Measurements from ENCODE around the gene C3orf20. TPM values are rescaled to one million over a fixed set of nuclear protein-coding genes. Genes with fewer than 3 reads are reported as not detected.

The C3orf20 gene
- total and polyA plus RNA-seq, 2 of the 13 experiments (the other 11 are each of a cell fraction or from before 2014, with no cell fraction given) = 0.03 to 0.04 TPM

DNA sequence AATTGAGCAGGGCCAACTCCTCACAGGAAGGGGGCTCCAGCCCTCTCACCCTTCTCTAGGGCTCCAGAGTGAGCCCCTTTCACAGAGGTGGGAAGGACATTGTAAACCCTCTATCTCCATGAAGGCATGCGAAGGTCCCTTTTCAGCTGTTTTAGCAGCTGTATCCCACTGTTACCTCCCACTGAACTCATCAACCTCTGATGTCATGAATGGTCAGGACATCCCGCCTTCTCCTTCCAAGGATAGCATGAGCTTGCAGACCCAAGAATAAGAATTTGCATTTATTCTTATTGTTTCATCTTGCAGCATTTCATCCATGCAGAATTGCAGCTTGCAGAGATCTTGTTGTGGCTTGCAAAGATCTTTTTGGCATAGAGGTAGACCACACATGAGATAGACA lies 119.5 kb downstream of the C3orf20 start:
- Histone ChIP-seq H3K4me2 (ENCODE audit: low read depth, low read length) (no peak overlapping the region), H3K27ac (ENCODE audit: extremely low read length, insufficient read depth, low read length) (no peak overlapping the region), H3K9ac (ENCODE audit: insufficient read depth, low read depth, low read length) (no peak overlapping the region), H2AFZ (ENCODE audit: low read length) (no peak overlapping the region), H4K20me1 (ENCODE audit: insufficient read depth, low read length) (no peaks in the 10 kb centered on the region), H3K4me3 (replicated peaks in 1 of 3; ENCODE audit: insufficient read depth in 1 of 3, low read depth in 2 of 3, low read length in 3 of 3) (no peak overlapping the region), H3K36me3 (replicated peaks in 1 of 2; ENCODE audit: control insufficient read depth in 1 of 2, insufficient read depth in 2 of 2, low read length in 2 of 2) (no peaks in the 10 kb centered on the region), H3K9me3 (ENCODE audit: low read length) (no peaks in the 10 kb centered on the region), H3K27me3 (ENCODE audit: control insufficient read depth in 1 of 2, insufficient read depth in 2 of 2, low read length in 2 of 2) (peaks cover 0 to 10% of the 10 kb centered on the region in 2 experiments; a peak in 2 of 5 replicates), H3K4me1 (ENCODE audit: insufficient read depth, low read length) (peaks cover 13% of the 10 kb centered on the region), H3K79me2 (ENCODE audit: insufficient read depth, low read length) (no peaks in the 10 kb centered on the region)
- TF ChIP-seq, protein P1, sequence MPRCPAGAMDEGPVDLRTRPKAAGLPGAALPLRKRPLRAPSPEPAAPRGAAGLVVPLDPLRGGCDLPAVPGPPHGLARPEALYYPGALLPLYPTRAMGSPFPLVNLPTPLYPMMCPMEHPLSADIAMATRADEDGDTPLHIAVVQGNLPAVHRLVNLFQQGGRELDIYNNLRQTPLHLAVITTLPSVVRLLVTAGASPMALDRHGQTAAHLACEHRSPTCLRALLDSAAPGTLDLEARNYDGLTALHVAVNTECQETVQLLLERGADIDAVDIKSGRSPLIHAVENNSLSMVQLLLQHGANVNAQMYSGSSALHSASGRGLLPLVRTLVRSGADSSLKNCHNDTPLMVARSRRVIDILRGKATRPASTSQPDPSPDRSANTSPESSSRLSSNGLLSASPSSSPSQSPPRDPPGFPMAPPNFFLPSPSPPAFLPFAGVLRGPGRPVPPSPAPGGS (CRISPR knock-in tag; IDR thresholded peaks at IDR 0.05) = no peak
- TF ChIP-seq, protein P2, sequence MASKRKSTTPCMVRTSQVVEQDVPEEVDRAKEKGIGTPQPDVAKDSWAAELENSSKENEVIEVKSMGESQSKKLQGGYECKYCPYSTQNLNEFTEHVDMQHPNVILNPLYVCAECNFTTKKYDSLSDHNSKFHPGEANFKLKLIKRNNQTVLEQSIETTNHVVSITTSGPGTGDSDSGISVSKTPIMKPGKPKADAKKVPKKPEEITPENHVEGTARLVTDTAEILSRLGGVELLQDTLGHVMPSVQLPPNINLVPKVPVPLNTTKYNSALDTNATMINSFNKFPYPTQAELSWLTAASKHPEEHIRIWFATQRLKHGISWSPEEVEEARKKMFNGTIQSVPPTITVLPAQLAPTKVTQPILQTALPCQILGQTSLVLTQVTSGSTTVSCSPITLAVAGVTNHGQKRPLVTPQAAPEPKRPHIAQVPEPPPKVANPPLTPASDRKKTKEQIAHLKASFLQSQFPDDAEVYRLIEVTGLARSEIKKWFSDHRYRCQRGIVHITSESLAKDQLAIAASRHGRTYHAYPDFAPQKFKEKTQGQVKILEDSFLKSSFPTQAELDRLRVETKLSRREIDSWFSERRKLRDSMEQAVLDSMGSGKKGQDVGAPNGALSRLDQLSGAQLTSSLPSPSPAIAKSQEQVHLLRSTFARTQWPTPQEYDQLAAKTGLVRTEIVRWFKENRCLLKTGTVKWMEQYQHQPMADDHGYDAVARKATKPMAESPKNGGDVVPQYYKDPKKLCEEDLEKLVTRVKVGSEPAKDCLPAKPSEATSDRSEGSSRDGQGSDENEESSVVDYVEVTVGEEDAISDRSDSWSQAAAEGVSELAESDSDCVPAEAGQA (IDR thresholded peaks at IDR 0.05; ENCODE audit: low read depth) = no peak
- TF ChIP-seq, protein P2 (CRISPR knock-in tag; IDR thresholded peaks at IDR 0.05; ENCODE audit: borderline replicate concordance) = no peak
- TF ChIP-seq, protein P3, sequence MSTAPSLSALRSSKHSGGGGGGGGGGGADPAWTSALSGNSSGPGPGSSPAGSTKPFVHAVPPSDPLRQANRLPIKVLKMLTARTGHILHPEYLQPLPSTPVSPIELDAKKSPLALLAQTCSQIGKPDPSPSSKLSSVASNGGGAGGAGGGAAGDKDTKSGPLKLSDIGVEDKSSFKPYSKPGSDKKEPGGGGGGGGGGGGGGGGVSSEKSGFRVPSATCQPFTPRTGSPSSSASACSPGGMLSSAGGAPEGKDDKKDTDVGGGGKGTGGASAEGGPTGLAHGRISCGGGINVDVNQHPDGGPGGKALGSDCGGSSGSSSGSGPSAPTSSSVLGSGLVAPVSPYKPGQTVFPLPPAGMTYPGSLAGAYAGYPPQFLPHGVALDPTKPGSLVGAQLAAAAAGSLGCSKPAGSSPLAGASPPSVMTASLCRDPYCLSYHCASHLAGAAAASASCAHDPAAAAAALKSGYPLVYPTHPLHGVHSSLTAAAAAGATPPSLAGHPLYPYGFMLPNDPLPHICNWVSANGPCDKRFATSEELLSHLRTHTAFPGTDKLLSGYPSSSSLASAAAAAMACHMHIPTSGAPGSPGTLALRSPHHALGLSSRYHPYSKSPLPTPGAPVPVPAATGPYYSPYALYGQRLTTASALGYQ (CRISPR knock-in tag; IDR thresholded peaks at IDR 0.05) = no peak
- TF ChIP-seq, protein P4, sequence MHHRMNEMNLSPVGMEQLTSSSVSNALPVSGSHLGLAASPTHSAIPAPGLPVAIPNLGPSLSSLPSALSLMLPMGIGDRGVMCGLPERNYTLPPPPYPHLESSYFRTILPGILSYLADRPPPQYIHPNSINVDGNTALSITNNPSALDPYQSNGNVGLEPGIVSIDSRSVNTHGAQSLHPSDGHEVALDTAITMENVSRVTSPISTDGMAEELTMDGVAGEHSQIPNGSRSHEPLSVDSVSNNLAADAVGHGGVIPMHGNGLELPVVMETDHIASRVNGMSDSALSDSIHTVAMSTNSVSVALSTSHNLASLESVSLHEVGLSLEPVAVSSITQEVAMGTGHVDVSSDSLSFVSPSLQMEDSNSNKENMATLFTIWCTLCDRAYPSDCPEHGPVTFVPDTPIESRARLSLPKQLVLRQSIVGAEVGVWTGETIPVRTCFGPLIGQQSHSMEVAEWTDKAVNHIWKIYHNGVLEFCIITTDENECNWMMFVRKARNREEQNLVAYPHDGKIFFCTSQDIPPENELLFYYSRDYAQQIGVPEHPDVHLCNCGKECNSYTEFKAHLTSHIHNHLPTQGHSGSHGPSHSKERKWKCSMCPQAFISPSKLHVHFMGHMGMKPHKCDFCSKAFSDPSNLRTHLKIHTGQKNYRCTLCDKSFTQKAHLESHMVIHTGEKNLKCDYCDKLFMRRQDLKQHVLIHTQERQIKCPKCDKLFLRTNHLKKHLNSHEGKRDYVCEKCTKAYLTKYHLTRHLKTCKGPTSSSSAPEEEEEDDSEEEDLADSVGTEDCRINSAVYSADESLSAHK (CRISPR knock-in tag; IDR thresholded peaks at IDR 0.05; ENCODE audit: borderline replicate concordance) = no peak
- DNase-seq (ENCODE audit: low spot score) (no peak), ATAC-seq (no peak), FAIRE-seq (no peak)
- in situ Hi-C loops (cut with HindIII; ENCODE audit: extremely low pct_ligation_motif_present, low pct_unique_long_range_greater_than_20kb) (no loop called here), intact Hi-C loops (cut with micrococcal nuclease; ENCODE audit: unreplicated experiment) (no loop called here)
- CTCF ChIA-PET (ENCODE audit: low intra/inter-chr PET ratio, low total read pairs) = no interaction called here
- POLR2A ChIA-PET = no interaction called here
- no TSS peak for BruUV-seq (replicated peaks)
- 17% methylated on average over 2 of the region's 2 CpGs for WGBS (ENCODE audit: low lambda C conversion rate)

Data from HepG2 (cell line).